NB4 (cell line): Measurements from ENCODE around the gene SUPV3L1.

Experiments
- DNase-seq: peaks from one replicate; pipeline ENCODE4 v3.0.0; 2010; ENCODE audit warnings: low read depth
- H3K4me3 ChIP-seq: one replicate; pipeline ENCODE4 v1.5.1; 2011; ENCODE audit warnings: mild to moderate bottlenecking, low read depth, low read length, moderate library complexity
- MYC ChIP-seq: IDR thresholded peaks from 2 replicates; pipeline ENCODE4 v1.6.1; 2011; ENCODE audit warnings: low read depth, low read length
- POLR2A ChIP-seq: IDR thresholded peaks from 2 replicates; pipeline ENCODE4 v1.6.1; 2011; ENCODE audit warnings: mild to moderate bottlenecking; ENCODE audit not compliant: insufficient read length; ENCODE audit errors: extremely low read depth
- TF ChIP-seq, protein P1 (sequence below): IDR thresholded peaks from 2 replicates; pipeline ENCODE4 v1.6.1; 2011; ENCODE audit warnings: low read depth, low read length
- TF ChIP-seq, protein P2 (sequence below): IDR thresholded peaks from one replicate; pipeline ENCODE4 v1.5.1; 2012; ENCODE audit warnings: low read depth, low read length

Gene SUPV3L1

DNA sequence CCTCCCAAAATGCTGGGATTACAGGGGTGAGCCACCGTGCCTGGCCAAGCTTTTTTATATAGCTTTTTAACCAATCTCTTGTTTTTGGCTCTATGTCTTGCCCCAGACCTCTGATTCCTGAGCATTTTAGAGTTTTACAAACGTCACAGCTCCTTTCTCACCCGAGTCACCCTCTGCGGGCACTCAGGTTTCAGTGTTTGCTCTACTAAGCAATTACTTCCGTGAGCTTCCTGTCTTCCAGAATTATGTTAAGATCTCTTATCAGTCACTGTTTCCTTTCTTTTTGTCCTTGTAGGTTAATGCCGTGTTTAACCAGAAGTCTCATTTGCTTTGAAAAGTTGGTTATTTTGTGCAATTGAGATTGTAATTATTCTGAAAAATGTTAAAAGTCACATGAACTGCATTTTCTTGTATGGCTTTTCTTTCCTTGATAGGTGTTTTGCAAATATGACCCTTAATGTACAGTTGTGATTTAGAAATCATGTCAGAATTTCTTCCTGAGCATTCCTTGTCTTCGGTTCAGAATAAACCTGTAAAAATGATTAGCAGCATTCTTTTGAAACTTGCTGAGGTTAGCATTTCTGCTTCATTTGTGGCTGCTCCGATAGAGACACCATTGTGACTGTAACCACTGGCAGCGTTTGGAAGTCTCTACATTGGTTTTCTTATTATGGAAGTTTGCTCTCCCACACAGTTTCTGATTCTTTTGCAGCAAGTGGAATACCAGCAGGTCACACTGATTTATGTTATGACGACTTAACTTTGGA, 35.6 kb downstream of the SUPV3L1 start:
- no peak for DNase-seq
- no peak for TF ChIP-seq MYC
- TF ChIP-seq, protein P1, sequence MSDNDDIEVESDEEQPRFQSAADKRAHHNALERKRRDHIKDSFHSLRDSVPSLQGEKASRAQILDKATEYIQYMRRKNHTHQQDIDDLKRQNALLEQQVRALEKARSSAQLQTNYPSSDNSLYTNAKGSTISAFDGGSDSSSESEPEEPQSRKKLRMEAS, result no peak
- H3K4me3 ChIP-seq, result no peak overlapping the region

DNA sequence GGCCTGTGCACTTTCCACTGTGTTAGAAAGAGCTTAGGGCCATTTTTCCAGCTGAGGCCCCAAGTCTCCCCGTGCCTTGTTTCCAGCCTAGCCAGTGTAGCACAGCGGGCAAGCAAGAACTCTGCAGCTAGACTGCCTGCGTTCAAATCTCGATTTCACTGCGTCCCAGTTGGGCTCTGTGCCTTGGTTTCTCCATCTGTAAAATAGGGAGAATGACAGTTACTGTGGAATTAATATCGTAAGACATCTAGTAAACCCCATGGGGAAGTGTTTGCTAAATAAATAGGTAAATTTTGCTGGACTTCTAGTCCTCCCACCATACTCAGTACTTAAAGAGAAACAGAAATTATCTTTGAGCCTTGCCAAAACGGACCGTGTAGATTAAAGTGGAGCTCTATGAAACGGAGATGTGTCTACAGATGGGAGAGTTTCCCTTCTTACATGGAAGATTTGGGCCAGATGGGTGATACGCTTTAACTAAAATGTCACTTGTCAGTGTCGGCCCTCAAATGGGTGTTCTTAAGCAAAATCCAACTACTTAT, 36.6 kb downstream of the SUPV3L1 start:
- TF ChIP-seq, protein P2, sequence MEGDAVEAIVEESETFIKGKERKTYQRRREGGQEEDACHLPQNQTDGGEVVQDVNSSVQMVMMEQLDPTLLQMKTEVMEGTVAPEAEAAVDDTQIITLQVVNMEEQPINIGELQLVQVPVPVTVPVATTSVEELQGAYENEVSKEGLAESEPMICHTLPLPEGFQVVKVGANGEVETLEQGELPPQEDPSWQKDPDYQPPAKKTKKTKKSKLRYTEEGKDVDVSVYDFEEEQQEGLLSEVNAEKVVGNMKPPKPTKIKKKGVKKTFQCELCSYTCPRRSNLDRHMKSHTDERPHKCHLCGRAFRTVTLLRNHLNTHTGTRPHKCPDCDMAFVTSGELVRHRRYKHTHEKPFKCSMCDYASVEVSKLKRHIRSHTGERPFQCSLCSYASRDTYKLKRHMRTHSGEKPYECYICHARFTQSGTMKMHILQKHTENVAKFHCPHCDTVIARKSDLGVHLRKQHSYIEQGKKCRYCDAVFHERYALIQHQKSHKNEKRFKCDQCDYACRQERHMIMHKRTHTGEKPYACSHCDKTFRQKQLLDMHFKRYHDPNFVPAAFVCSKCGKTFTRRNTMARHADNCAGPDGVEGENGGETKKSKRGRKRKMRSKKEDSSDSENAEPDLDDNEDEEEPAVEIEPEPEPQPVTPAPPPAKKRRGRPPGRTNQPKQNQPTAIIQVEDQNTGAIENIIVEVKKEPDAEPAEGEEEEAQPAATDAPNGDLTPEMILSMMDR, result no peak
- TF ChIP-seq, protein P1, result no peak
- TF ChIP-seq MYC (no peak), POLR2A (no peak)
- no peak for DNase-seq
- no peak overlapping the region for H3K4me3 ChIP-seq

DNA sequence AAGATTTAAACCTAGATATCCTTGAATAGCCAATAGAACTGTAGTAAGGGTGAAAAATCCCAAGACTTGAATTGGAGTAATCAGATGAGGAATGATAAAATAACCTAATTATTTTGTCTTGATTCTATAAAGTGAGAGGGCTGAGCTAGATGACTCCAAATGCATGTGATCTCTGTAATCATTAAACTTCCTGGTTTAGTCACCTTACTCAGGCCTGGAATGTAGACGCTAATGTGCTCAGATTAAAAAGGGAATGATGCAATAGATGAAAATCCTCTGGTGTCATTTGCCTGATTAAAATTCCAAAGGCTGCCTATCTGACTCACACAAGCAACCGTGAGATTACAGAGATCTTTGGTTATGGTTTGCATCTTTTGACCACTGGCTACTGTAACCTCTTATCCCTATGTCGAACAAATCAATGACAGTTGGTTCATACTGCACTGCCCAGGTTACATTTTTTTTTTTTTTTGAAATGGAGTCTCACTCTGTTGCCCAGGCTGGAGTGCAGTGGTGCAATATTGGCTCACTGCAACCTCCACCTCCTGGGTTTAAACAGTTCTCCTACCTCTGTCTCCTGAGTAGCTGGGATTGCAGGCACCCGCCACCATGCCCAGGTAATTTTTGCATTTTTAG, 37.2 kb downstream of the SUPV3L1 start:
- TF ChIP-seq MYC (no peak), POLR2A (no peak)
- TF ChIP-seq, protein P2, result no peak
- TF ChIP-seq, protein P1, result no peak
- no peak for DNase-seq
- H3K4me3 ChIP-seq, result no peak overlapping the region

- TF ChIP-seq MYC, result no peak
- TF ChIP-seq, protein P2, result no peak
- no peak for TF ChIP-seq POLR2A
- TF ChIP-seq, protein P1, result no peak
- H3K4me3 ChIP-seq, result no peak overlapping the region
- DNase-seq, result no peak
Observed at GRCh38 chr10:69218831-69219230, 38.8 kb downstream of the SUPV3L1 start.

GRCh38 chr10:69220041-69220451, 40.0 kb downstream of the SUPV3L1 start, which contains the start of gene HKDC1:
Gene HKDC1 (plus strand): TSS chr10:69220332. CDS start chr10:69220436, 104 bp downstream.
- TF ChIP-seq MYC (no peak), POLR2A (no peak)
- TF ChIP-seq, protein P2, result no peak
- TF ChIP-seq, protein P1, result no peak
- H3K4me3 ChIP-seq, result no peak within 1 kb of the TSS
- no peak for DNase-seq

DNA sequence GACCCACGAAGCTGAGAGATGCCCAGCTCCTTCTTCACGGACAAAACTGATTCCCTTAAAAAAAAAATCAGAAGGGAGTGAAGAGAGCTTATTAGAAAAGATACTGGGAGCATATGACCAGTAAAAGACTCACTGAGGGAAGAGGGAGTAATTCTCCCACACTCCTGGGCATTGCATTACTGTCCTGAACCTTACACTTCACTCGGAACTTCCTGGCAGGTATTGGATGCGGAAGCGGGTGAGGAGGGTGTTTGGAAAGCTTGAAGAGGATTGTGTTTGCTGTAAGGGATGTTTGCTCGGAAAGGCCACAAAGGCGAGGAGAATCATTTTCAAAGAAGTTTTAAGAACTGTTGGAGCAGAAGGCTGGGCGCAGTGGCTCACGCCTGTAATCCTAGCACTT, 40.5 kb downstream of the SUPV3L1 start:
- no peak for DNase-seq
- H3K4me3 ChIP-seq, result no peak overlapping the region
- TF ChIP-seq MYC, result no peak
